RWPE2 (cell line): ENCODE measurements around the gene ZNF236.
"Not testable (repeated sequence)": the region's sequence is repeated elsewhere in the genome, so short reads cannot be mapped to it uniquely, and the experiment has no call there.

Experiments
- ATAC-seq: fragments of 200-7000 bp; cut with Tn5 transposase; 3 replicates; pipeline ENCODE4 v1.9.1; 2021; ENCODE audit warnings: low read depth
- DNase-seq: peaks from one replicate; pipeline ENCODE4 v3.0.0-alpha.2; 2020; ENCODE audit warnings: low spot score
- H3K27ac ChIP-seq: fragments of 450-650 bp; 2 replicates; pipeline ENCODE4 v1.5.1; 2017; ENCODE audit warnings: mild to moderate bottlenecking; ENCODE audit not compliant: poor library complexity, severe bottlenecking
- H3K27me3 ChIP-seq: fragments of 250-450 bp; sonication (Bioruptor Pico); 2 replicates; pipeline ENCODE4 v1.5.1; 2021; ENCODE audit warnings: mild to moderate bottlenecking, moderate library complexity; ENCODE audit not compliant: insufficient read depth, poor library complexity, severe bottlenecking
- H3K36me3 ChIP-seq: fragments of 250-450 bp; sonication (Bioruptor Pico); 2 replicates; pipeline ENCODE4 v1.5.1; 2020; ENCODE audit warnings: low read depth, mild to moderate bottlenecking, moderate library complexity
- H3K4me1 ChIP-seq: fragments of 250-450 bp; sonication (Bioruptor Pico); 2 replicates; pipeline ENCODE4 v1.5.1; 2021; ENCODE audit warnings: mild to moderate bottlenecking, moderate library complexity; ENCODE audit not compliant: insufficient read depth, poor library complexity, severe bottlenecking
- H3K4me3 ChIP-seq: fragments of 250-450 bp; sonication (Bioruptor Pico); 2 replicates; pipeline ENCODE4 v1.5.1; 2021; ENCODE audit warnings: mild to moderate bottlenecking, moderate library complexity; ENCODE audit not compliant: severe bottlenecking
- H3K9me3 ChIP-seq: fragments of 250-450 bp; sonication (Bioruptor Pico); 2 replicates; pipeline ENCODE4 v1.5.1; 2021; ENCODE audit warnings: mild to moderate bottlenecking, moderate library complexity; ENCODE audit not compliant: severe bottlenecking
- TF ChIP-seq, protein P1 (sequence below): fragments of 450-650 bp; IDR thresholded peaks from one replicate; pipeline ENCODE4 v1.5.1; 2017; ENCODE audit warnings: mild to moderate bottlenecking, moderate library complexity; ENCODE audit not compliant: poor library complexity, severe bottlenecking

Gene ZNF236

DNA sequence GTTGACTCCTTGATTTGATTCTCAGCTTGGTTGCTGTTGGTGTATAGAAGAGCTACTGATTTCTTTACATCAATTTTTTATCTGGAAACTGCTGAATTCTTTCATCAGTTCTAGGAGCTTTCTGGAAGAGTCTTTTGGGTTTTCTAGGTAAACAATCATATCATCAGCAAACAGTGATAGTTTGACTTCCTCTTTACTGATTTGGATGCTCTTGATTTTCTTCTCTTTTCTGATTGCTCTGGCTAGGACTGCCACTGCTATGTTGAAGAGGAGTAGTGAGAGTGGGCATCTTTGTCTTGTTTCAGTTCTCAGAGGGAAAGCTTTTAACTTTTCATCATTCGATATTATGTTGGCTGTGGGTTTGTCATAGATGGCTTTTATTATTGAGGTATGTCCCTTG is 140.5 kb downstream of the ZNF236 start:
- Histone ChIP-seq H3K4me1 (no peaks in the 10 kb centered on the region), H3K4me3 (no peak overlapping the region), H3K27me3 (no peaks in the 10 kb centered on the region), H3K9me3 (no peaks in the 10 kb centered on the region), H3K36me3 (peaks cover 31% of the 10 kb centered on the region), H3K27ac (no peak overlapping the region)
- DNase-seq (no peak), ATAC-seq (no peak)
- TF ChIP-seq, protein P1, sequence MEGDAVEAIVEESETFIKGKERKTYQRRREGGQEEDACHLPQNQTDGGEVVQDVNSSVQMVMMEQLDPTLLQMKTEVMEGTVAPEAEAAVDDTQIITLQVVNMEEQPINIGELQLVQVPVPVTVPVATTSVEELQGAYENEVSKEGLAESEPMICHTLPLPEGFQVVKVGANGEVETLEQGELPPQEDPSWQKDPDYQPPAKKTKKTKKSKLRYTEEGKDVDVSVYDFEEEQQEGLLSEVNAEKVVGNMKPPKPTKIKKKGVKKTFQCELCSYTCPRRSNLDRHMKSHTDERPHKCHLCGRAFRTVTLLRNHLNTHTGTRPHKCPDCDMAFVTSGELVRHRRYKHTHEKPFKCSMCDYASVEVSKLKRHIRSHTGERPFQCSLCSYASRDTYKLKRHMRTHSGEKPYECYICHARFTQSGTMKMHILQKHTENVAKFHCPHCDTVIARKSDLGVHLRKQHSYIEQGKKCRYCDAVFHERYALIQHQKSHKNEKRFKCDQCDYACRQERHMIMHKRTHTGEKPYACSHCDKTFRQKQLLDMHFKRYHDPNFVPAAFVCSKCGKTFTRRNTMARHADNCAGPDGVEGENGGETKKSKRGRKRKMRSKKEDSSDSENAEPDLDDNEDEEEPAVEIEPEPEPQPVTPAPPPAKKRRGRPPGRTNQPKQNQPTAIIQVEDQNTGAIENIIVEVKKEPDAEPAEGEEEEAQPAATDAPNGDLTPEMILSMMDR, result no peak

DNA sequence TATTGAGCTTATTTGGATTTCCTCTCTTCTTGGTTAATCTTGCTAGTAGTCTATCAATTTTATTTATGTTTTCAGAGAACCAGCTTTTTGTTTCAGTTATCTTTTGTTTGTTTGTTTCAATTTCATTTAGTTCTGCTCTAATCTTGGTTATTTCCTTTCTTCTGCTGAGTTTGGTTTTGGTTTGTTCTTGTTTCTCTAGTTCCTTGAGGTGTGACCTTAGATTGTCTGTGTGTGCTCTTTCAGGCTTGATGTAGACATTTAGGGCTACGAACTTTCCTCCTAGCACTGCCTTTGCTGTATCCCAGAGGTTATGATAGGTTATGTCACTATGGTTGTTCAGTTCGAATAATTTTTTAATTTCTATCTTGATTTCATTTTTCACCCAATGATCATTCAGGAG is 141.6 kb downstream of the ZNF236 start:
- Histone ChIP-seq H3K36me3 (peaks cover 24% of the 10 kb centered on the region), H3K4me1 (no peaks in the 10 kb centered on the region)

DNA sequence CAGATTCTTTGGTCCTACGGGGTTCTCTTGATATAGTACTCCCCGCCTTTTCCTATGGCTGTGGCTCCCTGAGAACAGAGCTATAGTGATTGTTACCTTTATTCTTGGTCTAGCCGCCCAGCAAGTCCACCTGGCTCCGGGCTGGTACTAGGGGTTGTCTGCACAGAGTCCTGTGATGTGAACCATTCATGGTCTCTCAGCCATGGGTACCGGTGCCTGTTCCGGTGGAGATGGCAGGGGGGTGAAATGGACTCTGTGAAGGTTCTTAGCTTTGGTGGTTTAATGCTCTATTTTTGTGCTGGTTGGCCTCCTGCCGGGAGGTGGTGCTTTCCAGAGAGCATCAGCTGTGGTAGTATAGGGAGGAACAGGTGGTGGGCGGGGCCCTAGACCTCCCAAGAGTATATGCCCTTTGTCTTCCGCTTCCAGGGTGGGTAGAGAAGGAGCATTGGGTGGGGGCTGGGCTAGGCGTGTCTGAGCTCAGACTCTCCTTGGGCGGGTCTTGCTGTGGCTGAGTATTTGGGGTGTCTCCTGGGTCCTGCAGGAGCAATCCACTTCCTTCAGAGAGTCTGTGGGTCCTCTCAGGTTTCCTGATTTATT is 143.3 kb downstream of the ZNF236 start:
- DNase-seq, H3K27me3 ChIP-seq, ATAC-seq, H3K9me3 ChIP-seq, H3K4me3 ChIP-seq, H3K4me1 ChIP-seq, H3K27ac ChIP-seq: not testable (repeated sequence)
- H3K36me3 ChIP-seq, result peaks cover 34% of the 10 kb centered on the region

More for the DNA sequence above, 141.6 kb downstream of the ZNF236 start:
- DNase-seq (no peak), ATAC-seq (no peak)
- Histone ChIP-seq H3K9me3 (no peaks in the 10 kb centered on the region), H3K27ac (no peak overlapping the region), H3K27me3 (no peaks in the 10 kb centered on the region), H3K4me3 (no peak overlapping the region)
- TF ChIP-seq, protein P1, result no peak

DNA sequence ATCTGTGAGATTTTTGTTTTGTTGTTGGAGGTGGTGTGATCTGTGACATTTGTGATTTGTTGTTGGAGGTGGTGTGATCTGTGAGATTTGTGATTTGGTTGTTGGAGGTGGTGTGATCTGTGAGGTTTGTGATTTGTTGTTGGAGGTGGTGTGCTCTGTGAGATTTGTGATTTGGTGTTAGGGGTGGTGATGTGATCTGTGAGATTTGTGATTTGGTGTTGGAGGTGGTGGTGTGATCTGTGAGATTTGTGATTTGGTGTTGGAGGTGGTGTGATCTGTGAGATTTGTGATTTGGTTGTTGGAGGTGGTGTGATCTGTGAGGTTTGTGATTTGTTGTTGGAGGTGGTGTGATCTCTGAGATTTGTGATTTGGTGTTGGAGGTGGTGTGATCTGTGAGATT is 144.9 kb downstream of the ZNF236 start:
- ATAC-seq, H3K4me1 ChIP-seq, H3K9me3 ChIP-seq, DNase-seq, H3K27me3 ChIP-seq, H3K27ac ChIP-seq, H3K4me3 ChIP-seq: not testable (repeated sequence)
- peaks cover 17% of the 10 kb centered on the region for H3K36me3 ChIP-seq

DNA sequence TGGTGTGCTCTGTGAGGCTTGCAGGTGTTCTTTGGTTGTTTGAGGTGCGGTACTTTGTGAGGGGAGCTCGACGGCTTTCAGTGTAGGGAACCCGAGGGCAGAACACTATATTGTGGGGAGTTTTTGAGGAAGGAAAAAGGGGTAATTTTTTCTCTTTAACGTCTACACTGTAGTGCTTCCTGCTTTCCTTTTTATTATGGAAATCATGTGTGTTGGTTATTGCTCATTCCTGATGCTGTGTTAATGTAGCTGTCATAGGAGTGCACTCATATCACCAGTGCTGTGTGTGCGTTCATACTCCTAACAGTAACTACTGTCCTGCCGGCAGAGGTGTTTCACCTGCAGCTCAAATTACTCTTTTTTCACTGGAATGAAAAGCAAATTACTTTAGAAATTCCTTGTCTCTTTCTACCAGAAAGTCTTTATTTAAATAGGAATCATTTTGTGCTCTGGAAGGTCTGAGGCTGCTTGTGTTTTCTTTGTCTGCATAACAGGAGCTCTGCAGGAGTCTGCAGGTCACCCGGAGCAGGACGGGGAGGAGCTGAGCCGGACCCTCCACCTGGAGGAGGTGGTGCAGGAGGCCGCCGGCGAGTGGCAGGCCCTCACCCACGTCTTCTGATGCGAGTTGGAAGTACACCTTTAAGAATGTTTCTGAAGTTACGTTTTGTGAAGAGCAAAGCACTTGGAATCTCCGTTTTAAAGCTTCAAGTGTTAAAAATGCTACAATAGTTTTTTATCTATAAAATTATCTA is 145.5 kb downstream of the ZNF236 start:
- H3K27ac ChIP-seq, result no peak overlapping the region
- H3K4me3 ChIP-seq, result no peak overlapping the region

More for the DNA sequence above, 145.5 kb downstream of the ZNF236 start:
- ATAC-seq (no peak), DNase-seq (no peak)
- Histone ChIP-seq H3K36me3 (peaks cover 16% of the 10 kb centered on the region), H3K9me3 (no peaks in the 10 kb centered on the region), H3K27me3 (no peaks in the 10 kb centered on the region), H3K4me1 (no peaks in the 10 kb centered on the region)
- TF ChIP-seq, protein P1, result no peak
